GM12892 (cell line): ENCODE data around the gene CDK3.

Source experiments
- POLR2A ChIP-seq: IDR thresholded peaks from 2 replicates; pipeline ENCODE4 v1.6.1; 2011; ENCODE audit warnings: low read depth, low read length, control low read depth
- POLR2AphosphoS5 ChIP-seq: IDR thresholded peaks from 2 replicates; pipeline ENCODE4 v1.6.1; 2011; ENCODE audit warnings: low read depth, low read length, control low read depth

GRCh38 chr17:76018340-76018680 is 17.7 kb downstream of the CDK3 start:
- TF ChIP-seq POLR2A (no peak), POLR2AphosphoS5 (no peak)
